Measurements from ENCODE around the gene ACBD6. TPM values are rescaled to one million over a fixed set of nuclear protein-coding genes. Genes with fewer than 3 reads are reported as not detected.

ACBD6 gene
- total and polyA plus RNA-seq, 4 donors: 34.9 to 76.1 (median 68.3) TPM

Small RNAs within 50 kb of the gene (small RNA-seq; reads per million reads assigned to genes)
- gene MIR3121 (ENCODE audit: low replicate concordance) (0.06 reads per million), gene RF00019 (ENCODE audit: low replicate concordance) (not detected)

Other genes starting within 250 kb of the ACBD6 start
- not detected for gene OVAAL, start 56.4 kb upstream of the ACBD6 start, total RNA-seq
- gene OVAAL, start 56.4 kb upstream of the ACBD6 start, polyA plus RNA-seq (ENCODE audit: insufficient read length in 2 of 2): under 1 TPM in 1 of 2 donors, not detected in 1; 0.17 TPM
- 100 to 1,000 TPM in 1 of 2 donors, 10 to 100 TPM in 1; 38.0 to 110 TPM for gene XPR1, start 129.4 kb upstream of the ACBD6 start, total RNA-seq
- gene XPR1, start 129.4 kb upstream of the ACBD6 start, polyA plus RNA-seq (ENCODE audit: insufficient read length in 2 of 2): 10 to 100 TPM; 58.8 to 80.8 TPM